Gastrocnemius medialis (tissue), 4 donors: ENCODE data around the gene UQCR11. TPM values are rescaled to one million over a fixed set of nuclear protein-coding genes. Genes with fewer than 3 reads are reported as not detected.

Source experiments
- ATAC-seq, 2 donors: fragments of 150-250 bp; one replicate each; pipeline ENCODE4 v1.9.1; 2016
- DNase-seq, 2 donors: peaks; one replicate each; pipeline ENCODE4 v3.0.0-alpha.2; 2019
- H3K27ac ChIP-seq, 4 donors: fragments of 200-600 bp; sonication (generic); 1 replicate in 1 of 4; 2 replicates in 3 of 4; pipeline ENCODE4 v1.5.1; 2016 to 2018; ENCODE audit warnings: mild to moderate bottlenecking in 2 of 4, moderate library complexity in 1 of 4
- H3K27me3 ChIP-seq, 3 donors: fragments of 200-600 bp; sonication (generic) in 2 of 3; 1 replicate in 1 of 3; 2 replicates in 2 of 3; pipeline versions ENCODE4 v1.5.1 to v1.6.0; 2016 to 2019; ENCODE audit warnings: mild to moderate bottlenecking in 1 of 3, moderate library complexity in 1 of 3
- H3K36me3 ChIP-seq, 2 donors: fragments of 200-600 bp; sonication (generic) in 1 of 2; one replicate each; pipeline ENCODE4 v1.5.1; 2017 to 2018
- H3K4me1 ChIP-seq, 2 donors: fragments of 200-600 bp; sonication (generic) in 1 of 2; one replicate each; pipeline ENCODE4 v1.5.1; 2016 to 2017; ENCODE audit warnings: mild to moderate bottlenecking in 2 of 2
- H3K4me3 ChIP-seq, 4 donors: fragments of 200-600 bp; sonication (generic) in 3 of 4; 1 replicate in 1 of 4; 2 replicates in 3 of 4; pipeline ENCODE4 v1.5.1; 2016 to 2019; ENCODE audit warnings: mild to moderate bottlenecking in 2 of 4
- H3K9me3 ChIP-seq, 3 donors: fragments of 200-600 bp; sonication (generic) in 2 of 3; 1 replicate in 1 of 3; 2 replicates in 2 of 3; pipeline ENCODE4 v1.5.1; 2016 to 2019
- POLR2A ChIP-seq, 2 donors: fragments of 450-650 bp; IDR thresholded peaks; one replicate each; pipeline ENCODE4 v1.6.1; 2017; ENCODE audit warnings: antibody characterized with exemption in 2 of 2, mild to moderate bottlenecking in 2 of 2, moderate library complexity in 2 of 2
- in situ Hi-C, 4 donors: fragments of 200-750 bp; cut with MboI; loops; one replicate each; pipeline versions ENCODE4 v1.15.0 to v1.8.0; 2017; ENCODE audit warnings: low sequenced_read_pairs in 4 of 4
- intact Hi-C: fragments of 100-400 bp; cut with DNase I; formaldehyde crosslinking; loops from one replicate; pipeline ENCODE4 v1.15.1; 2023; ENCODE audit warnings: low total_unique reads
- total RNA-seq, 4 donors: library from RNA; depleted of rRNA; stranded (reverse); fragments of >200 nt; gene quantifications; one replicate each; pipeline versions ENCODE4 v1.1.0 to v1.2.3, GENCODE V29; 2016
- TF ChIP-seq, protein P1 (sequence below), 5 experiments: fragments of 450-650 bp in 3 of 5; fragments of 200-600 bp in 2 of 5; sonication (generic) in 2 of 5; IDR thresholded peaks in 4 of 5; conservative IDR thresholded peaks in 1 of 5; 1 replicate in 4 of 5; 2 replicates in 1 of 5; pipeline ENCODE4 v1.5.1; 2016 to 2019; ENCODE audit warnings: antibody characterized with exemption in 5 of 5, mild to moderate bottlenecking in 3 of 5, moderate library complexity in 3 of 5

Gene UQCR11
- total RNA-seq, 4 donors from 2014 or later, result 106 to 173 (median 154) TPM

DNA sequence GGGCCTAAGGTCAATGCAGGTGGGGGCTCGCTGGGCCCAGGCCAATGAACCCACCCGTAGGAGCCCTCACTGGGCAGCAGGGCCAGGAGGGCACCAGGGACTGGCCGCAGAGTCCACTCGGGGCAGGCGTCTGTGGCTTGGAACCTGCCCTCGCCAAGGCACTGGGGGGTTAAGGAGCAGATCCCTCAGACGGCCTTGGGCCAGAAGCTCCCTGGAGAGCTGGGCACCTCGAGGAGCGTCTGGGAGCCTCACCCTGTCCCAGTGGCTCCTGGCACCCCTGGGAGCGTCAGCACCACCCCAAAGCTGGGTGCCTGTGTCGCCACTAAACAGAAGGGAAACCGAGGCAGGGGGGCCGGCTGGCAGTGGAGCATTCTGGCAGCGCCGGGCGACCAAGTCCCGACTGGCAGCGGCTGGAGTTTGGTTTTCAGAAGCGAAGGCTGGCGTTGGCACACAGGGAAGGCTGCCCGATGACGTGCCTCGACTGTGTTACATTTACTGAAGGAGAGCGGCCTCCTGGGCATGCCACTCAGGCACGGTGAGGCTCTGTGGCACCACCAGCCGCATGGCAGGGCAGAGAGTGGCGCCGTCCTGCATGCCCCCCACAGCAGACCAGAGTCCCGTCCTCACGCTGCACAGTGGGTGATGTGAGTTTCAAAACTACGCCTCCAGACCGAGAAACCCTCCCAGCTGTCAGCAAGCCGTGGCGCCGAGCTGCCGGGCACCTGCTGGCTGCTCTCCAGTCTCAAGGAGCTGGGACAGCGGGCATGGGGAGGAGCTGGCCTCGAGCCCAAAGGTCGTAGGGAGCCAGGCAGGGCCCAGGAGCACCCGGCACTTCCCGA, 28.0 kb downstream of the UQCR11 start:
- Histone ChIP-seq H3K27me3 (no peaks in the 10 kb centered on the region), H3K4me3 (no peak overlapping the region), H3K36me3 (peaks cover 0 to 49% of the 10 kb centered on the region in 2 donors), H3K4me1 (no peaks in the 10 kb centered on the region), H3K9me3 (no peaks in the 10 kb centered on the region), H3K27ac (no peak overlapping the region)
- no peak for DNase-seq
- in situ Hi-C loops, result no loop called here
- intact Hi-C loops, result no loop called here
- ATAC-seq, result no peak
- TF ChIP-seq POLR2A (IDR thresholded peaks at IDR 0.05), result no peak
- TF ChIP-seq, protein P1, sequence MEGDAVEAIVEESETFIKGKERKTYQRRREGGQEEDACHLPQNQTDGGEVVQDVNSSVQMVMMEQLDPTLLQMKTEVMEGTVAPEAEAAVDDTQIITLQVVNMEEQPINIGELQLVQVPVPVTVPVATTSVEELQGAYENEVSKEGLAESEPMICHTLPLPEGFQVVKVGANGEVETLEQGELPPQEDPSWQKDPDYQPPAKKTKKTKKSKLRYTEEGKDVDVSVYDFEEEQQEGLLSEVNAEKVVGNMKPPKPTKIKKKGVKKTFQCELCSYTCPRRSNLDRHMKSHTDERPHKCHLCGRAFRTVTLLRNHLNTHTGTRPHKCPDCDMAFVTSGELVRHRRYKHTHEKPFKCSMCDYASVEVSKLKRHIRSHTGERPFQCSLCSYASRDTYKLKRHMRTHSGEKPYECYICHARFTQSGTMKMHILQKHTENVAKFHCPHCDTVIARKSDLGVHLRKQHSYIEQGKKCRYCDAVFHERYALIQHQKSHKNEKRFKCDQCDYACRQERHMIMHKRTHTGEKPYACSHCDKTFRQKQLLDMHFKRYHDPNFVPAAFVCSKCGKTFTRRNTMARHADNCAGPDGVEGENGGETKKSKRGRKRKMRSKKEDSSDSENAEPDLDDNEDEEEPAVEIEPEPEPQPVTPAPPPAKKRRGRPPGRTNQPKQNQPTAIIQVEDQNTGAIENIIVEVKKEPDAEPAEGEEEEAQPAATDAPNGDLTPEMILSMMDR (IDR thresholded peaks at IDR 0.05 in 4 of 5, conservative IDR thresholded peaks at IDR 0.05 in 1 of 5), result no peak

DNA sequence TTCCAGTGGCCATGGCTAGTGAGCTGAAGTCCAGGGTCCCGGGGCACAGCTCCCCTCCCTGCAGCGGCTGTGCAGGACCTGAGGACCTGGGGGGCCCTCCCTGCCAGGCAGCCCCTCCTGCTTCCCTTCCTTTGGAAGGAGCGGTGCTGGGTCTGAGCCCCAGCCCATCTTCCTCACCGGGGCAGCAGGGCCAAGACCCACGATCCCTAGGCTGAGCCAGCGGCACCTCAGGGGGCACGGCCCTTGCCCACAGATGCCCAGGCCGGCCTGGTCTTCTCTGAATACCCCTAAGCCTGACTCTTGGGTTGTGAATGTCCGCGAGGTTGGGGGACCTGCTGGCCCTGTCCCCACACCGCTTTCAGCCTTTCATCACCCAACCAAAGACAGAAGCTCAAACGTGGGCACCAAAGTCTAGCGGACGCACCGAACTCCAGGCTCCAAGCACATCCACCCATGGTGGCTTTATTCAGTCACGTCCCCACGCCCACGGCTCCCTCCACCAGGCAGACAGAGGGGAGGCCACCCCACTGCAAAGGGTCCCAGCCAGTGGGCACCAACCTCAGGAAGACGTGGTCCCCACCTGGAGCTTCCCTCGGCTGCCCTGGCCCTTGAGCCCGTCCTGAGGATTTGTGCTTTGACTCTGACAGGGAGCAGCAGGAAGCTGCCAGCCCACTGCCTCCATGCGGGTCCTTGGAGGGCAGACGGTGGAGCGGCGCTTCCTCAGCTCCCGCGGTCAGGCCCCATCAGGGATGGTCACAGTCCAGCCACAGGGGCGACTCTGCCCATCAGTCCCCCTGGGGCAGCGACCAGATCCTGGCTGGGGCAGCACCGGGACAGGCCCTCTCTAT, 28.8 kb downstream of the UQCR11 start:
- DNase-seq, result no peak
- Histone ChIP-seq H3K36me3 (peaks cover 0 to 41% of the 10 kb centered on the region in 2 donors), H3K4me1 (no peaks in the 10 kb centered on the region), H3K9me3 (no peaks in the 10 kb centered on the region), H3K27me3 (no peaks in the 10 kb centered on the region), H3K27ac (no peak overlapping the region), H3K4me3 (no peak overlapping the region)
- no peak for ATAC-seq
- intact Hi-C loops, result no loop called here
- in situ Hi-C loops, result no loop called here
- TF ChIP-seq, protein P1 (IDR thresholded peaks at IDR 0.05 in 4 of 5, conservative IDR thresholded peaks at IDR 0.05 in 1 of 5), result no peak
- TF ChIP-seq POLR2A (IDR thresholded peaks at IDR 0.05), result no peak

DNA sequence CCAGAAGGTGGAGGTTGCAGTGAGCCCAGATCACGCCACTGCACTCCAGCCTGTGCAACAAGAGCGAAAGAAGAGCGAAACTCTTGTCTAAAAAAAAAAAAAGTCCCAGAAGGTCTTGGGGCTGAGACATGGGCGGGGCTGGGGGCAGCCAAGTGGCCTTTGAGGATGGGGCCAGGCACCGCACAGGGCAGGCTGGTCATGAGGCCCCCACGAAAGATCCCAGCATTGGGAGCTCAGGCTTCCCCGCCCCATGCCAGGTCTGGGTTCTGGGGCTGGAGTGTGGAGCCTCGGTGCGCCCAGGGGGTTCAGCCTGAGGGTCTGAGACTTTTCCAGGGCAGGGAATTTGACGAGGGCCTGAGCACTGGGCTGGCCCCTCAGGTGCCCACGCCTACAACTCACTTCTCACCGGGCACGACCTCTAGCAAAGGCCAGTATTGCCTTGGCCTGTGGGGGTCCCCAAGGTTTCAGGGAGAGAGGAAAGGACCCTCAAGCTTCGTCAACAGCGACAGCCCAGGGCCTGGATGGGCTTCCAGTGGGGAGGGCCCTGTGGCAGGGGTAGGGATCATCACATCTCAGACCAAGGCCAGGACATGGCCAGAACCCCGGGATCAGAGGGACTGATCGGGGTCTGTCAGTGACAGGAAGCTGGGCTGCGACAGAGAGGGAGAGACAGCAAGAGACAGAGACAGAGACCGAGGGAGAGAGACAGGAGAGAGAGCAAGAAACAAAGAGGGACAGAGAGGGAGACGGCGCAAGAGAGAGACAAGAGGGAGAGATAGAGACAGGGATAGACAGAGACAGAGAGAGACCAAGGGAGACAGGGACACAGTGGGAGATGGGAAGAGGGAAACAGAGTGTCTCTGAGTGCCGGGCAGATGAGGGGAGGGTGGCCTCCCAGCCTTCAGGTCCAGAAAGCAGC, 29.7 kb downstream of the UQCR11 start:
- H3K4me1 ChIP-seq, result no peaks in the 10 kb centered on the region
- H3K36me3 ChIP-seq, result peaks cover 0 to 32% of the 10 kb centered on the region in 2 donors
- H3K4me3 ChIP-seq, result no peak overlapping the region
- in situ Hi-C loops, result no loop called here
- no peaks in the 10 kb centered on the region for H3K27me3 ChIP-seq
- H3K9me3 ChIP-seq, result no peaks in the 10 kb centered on the region
- TF ChIP-seq, protein P1 (IDR thresholded peaks at IDR 0.05 in 4 of 5, conservative IDR thresholded peaks at IDR 0.05 in 1 of 5), result no peak
- no peak for TF ChIP-seq POLR2A (IDR thresholded peaks at IDR 0.05)
- H3K27ac ChIP-seq, result no peak overlapping the region
- intact Hi-C loops, result no loop called here
- no peak for DNase-seq
- ATAC-seq, result no peak

DNA sequence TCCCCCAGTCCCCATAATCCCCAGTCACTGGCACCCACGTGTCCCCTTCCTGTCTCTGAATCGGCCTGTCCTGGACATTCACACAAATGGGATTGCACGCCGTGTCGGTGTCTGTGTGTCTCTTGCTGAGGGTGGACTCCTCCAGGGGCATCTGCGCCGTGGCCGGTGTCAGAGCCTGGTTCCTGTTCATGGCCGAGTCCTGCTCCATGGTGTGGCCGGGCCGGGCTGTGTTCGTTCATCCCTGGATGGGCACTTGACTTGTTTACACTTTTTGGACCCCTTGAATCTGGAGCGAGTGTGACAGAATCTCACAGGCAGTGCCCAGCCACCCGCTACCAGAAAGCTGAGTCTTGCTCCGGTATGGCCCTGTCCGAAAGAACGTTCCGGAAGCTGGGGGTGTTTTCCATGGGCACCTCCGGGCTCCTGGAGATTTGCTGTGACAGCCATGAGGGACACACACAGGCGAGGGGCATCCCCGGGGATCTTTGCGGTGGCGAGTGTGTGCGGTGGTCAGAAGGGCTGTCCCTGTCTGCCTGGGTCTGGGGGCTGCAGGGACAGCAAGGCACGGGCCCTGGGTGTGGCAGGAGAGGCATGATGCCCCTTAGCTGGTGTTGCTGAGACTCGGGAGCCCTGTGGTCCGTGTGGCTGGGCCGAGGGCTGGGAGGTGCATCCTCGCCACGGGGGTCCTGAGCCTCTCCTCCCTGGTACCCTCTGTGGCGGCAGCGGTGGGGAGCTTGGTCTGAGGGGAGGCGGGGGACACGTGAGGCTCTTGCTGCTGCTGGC, 30.7 kb downstream of the UQCR11 start:
- no peaks in the 10 kb centered on the region for H3K27me3 ChIP-seq

More for the DNA sequence above, 30.7 kb downstream of the UQCR11 start:
- no peak overlapping the region for H3K4me3 ChIP-seq
- H3K9me3 ChIP-seq, result no peaks in the 10 kb centered on the region
- peaks cover 0 to 22% of the 10 kb centered on the region in 2 donors for H3K36me3 ChIP-seq
- no peak for TF ChIP-seq POLR2A (IDR thresholded peaks at IDR 0.05)
- TF ChIP-seq, protein P1 (IDR thresholded peaks at IDR 0.05 in 4 of 5, conservative IDR thresholded peaks at IDR 0.05 in 1 of 5), result no peak
- no peak for ATAC-seq
- in situ Hi-C loops, result no loop called here
- no peaks in the 10 kb centered on the region for H3K4me1 ChIP-seq
- no peak overlapping the region for H3K27ac ChIP-seq
- intact Hi-C loops, result no loop called here
- no peak for DNase-seq
